ENCODE data around the gene FPR2.
"Not testable (repeated sequence)": the region's sequence is repeated elsewhere in the genome, so short reads cannot be mapped to it uniquely, and the experiment has no call there.

FPR2 gene

GRCh38 chr19:51784109-51784785 is 23.3 kb downstream of the FPR2 start:
- no peak for DNase-seq (ENCODE audit: low read depth)

- no peak for DNase-seq (ENCODE audit: low read depth)
Observed at GRCh38 chr19:51784922-51785690, 24.1 kb downstream of the FPR2 start.

- DNase-seq (ENCODE audit: low read depth) = no peak
Observed at GRCh38 chr19:51786646-51787494, 25.9 kb downstream of the FPR2 start.

GRCh38 chr19:51788029-51788428 is 27.0 kb downstream of the FPR2 start:
- DNase-seq (ENCODE audit: low read depth) = no peak

- DNase-seq (ENCODE audit: low read depth) = no peak
Observed at GRCh38 chr19:51789061-51789795, 28.2 kb downstream of the FPR2 start.

GRCh38 chr19:51792932-51793331 is 32.0 kb downstream of the FPR2 start:
- DNase-seq (ENCODE audit: low read depth) = no peak

- DNase-seq (ENCODE audit: low read depth) = no peak
Observed at GRCh38 chr19:51793994-51794393, 33.0 kb downstream of the FPR2 start.

- DNase-seq (ENCODE audit: low read depth) = no peak
Observed at GRCh38 chr19:51794885-51795490, 34.0 kb downstream of the FPR2 start, which contains the start of gene FPR3. Gene FPR3, plus strand, starts transcription at chr19:51795157. Its CDS starts 28,592 bp downstream, at chr19:51823749.

- no peak for DNase-seq (ENCODE audit: low read depth)
Observed at GRCh38 chr19:51796195-51796679, 35.3 kb downstream of the FPR2 start.

GRCh38 chr19:51797480-51797879 is 36.5 kb downstream of the FPR2 start:
- no peak for DNase-seq (ENCODE audit: low read depth)

- no peak for DNase-seq (ENCODE audit: low read depth)
Observed at GRCh38 chr19:51798062-51798461, 37.1 kb downstream of the FPR2 start.

- DNase-seq (ENCODE audit: low read depth) = peak; percentile 97
Observed at GRCh38 chr19:51799034-51799773, 38.2 kb downstream of the FPR2 start.

GRCh38 chr19:51799774-51800472 is 38.9 kb downstream of the FPR2 start:
- no peak for DNase-seq (ENCODE audit: low read depth)

- peak; percentile 36 for DNase-seq (ENCODE audit: low read depth)
Observed at GRCh38 chr19:51800473-51801244, 39.7 kb downstream of the FPR2 start.

- no peak for DNase-seq (ENCODE audit: low read depth)
Observed at GRCh38 chr19:51802775-51803174, 41.8 kb downstream of the FPR2 start.

GRCh38 chr19:51803519-51803918 is 42.5 kb downstream of the FPR2 start:
- no peak for DNase-seq (ENCODE audit: low read depth)

- no peak for DNase-seq (ENCODE audit: low read depth)
Observed at GRCh38 chr19:51803967-51804366, 43.0 kb downstream of the FPR2 start.

GRCh38 chr19:51804789-51805188 is 43.8 kb downstream of the FPR2 start:
- not testable (repeated sequence) for DNase-seq (ENCODE audit: low read depth)

GRCh38 chr19:51805396-51805795 is 44.4 kb downstream of the FPR2 start:
- DNase-seq (ENCODE audit: low read depth) = not testable (repeated sequence)
